22Rv1 (cell line): ENCODE data around the gene SUFU.
A peak's percentile ranks its signal among the peaks of the same experiment; 100 is the strongest.

Experiments used
- H3K27ac ChIP-seq: fragments of 450-650 bp; 2 replicates; pipeline ENCODE4 v1.5.1; 2017
- CTCF ChIP-seq: fragments of 450-650 bp; IDR thresholded peaks from 2 replicates; pipeline ENCODE4 v1.5.1; 2017; ENCODE audit warnings: mild to moderate bottlenecking
- ZFX ChIP-seq: fragments of 450-650 bp; IDR thresholded peaks from 2 replicates; pipeline ENCODE4 v1.6.1; 2017; ENCODE audit warnings: antibody characterized with exemption, borderline replicate concordance

SUFU gene

GRCh38 chr10:102633848-102634247 lies 130.1 kb downstream of the SUFU start:
- no peak overlapping the region for H3K27ac ChIP-seq

GRCh38 chr10:102634686-102635085 lies 130.9 kb downstream of the SUFU start:
- TF ChIP-seq CTCF (no peak), ZFX (no peak)
- H3K27ac ChIP-seq, result no peak overlapping the region

More at GRCh38 chr10:102633848-102634247, 130.1 kb downstream of the SUFU start:
- no peak for TF ChIP-seq ZFX
- no peak for TF ChIP-seq CTCF

GRCh38 chr10:102635377-102635776 lies 131.6 kb downstream of the SUFU start:
- H3K27ac ChIP-seq, result no peak overlapping the region
- TF ChIP-seq ZFX (no peak), CTCF (no peak)

GRCh38 chr10:102639537-102639936 lies 135.8 kb downstream of the SUFU start:
- peak overlapping the region; percentile 1; the same call in 1 of the 2 replicates for H3K27ac ChIP-seq
- no peak for TF ChIP-seq ZFX

GRCh38 chr10:102641402-102641801 lies 137.6 kb downstream of the SUFU start:
- peak overlapping the region; percentile 98 for H3K27ac ChIP-seq
- TF ChIP-seq ZFX, result no peak
- no peak for TF ChIP-seq CTCF

GRCh38 chr10:102641880-102642735 lies 138.3 kb downstream of the SUFU start:
- peak overlapping the region; percentile 98 for H3K27ac ChIP-seq
- TF ChIP-seq CTCF, result no peak
- TF ChIP-seq ZFX, result no peak

- H3K27ac ChIP-seq, result peak overlapping the region; percentile 98
- TF ChIP-seq CTCF (no peak), ZFX (no peak)
Observed at GRCh38 chr10:102642736-102643335, 139.1 kb downstream of the SUFU start.
